Lung (tissue), 16 donors: ENCODE measurements around the gene SLC5A2. TPM values are rescaled to one million over a fixed set of nuclear protein-coding genes. Genes with fewer than 3 reads are reported as not detected.

Experiments
- ATAC-seq: fragments of 200-7000 bp; cut with Tn5 transposase; one replicate; pipeline ENCODE4 v1.9.1; 2020; ENCODE audit warnings: moderate number of reproducible peaks; ENCODE audit not compliant: insufficient read depth, low FRiP score
- DNase-seq, 3 donors: peaks; one replicate each; pipeline ENCODE4 v3.0.0-alpha.2; 2013 to 2017
- H3K27ac ChIP-seq, 2 donors: one replicate each; pipeline ENCODE4 v1.5.1; 2013; ENCODE audit warnings: mild to moderate bottlenecking in 2 of 2, moderate library complexity in 2 of 2, control low read depth in 1 of 2, inconsistent platforms in 1 of 2, low read depth in 1 of 2, low read length in 1 of 2
- H3K27me3 ChIP-seq, 3 donors: one replicate each; pipeline ENCODE4 v1.5.1; 2013; ENCODE audit warnings: low read length in 2 of 3; ENCODE audit not compliant: control insufficient read depth in 3 of 3, insufficient read depth in 3 of 3
- H3K36me3 ChIP-seq, 4 donors: one replicate each; pipeline ENCODE4 v1.5.1; 2013; ENCODE audit warnings: low read length in 4 of 4, mild to moderate bottlenecking in 1 of 4, moderate library complexity in 1 of 4; ENCODE audit not compliant: control insufficient read depth in 4 of 4, insufficient read depth in 4 of 4
- H3K4me1 ChIP-seq, 5 donors: one replicate each; pipeline ENCODE4 v1.5.1; 2013; ENCODE audit warnings: low read length in 5 of 5, mild to moderate bottlenecking in 2 of 5, moderate library complexity in 1 of 5; ENCODE audit not compliant: control insufficient read depth in 5 of 5, insufficient read depth in 5 of 5
- H3K4me3 ChIP-seq: one replicate; pipeline ENCODE4 v1.5.1; 2013; ENCODE audit warnings: mild to moderate bottlenecking, control low read depth, moderate library complexity
- H3K9ac ChIP-seq, 2 donors: one replicate each; pipeline ENCODE4 v1.5.1; 2013; ENCODE audit warnings: low read length in 2 of 2, control low read depth in 1 of 2; ENCODE audit not compliant: insufficient read depth in 1 of 2
- H3K9me3 ChIP-seq, 4 donors: one replicate each; pipeline ENCODE4 v1.5.1; 2013; ENCODE audit warnings: low read length in 3 of 4, mild to moderate bottlenecking in 1 of 4, moderate library complexity in 1 of 4; ENCODE audit not compliant: control insufficient read depth in 4 of 4, insufficient read depth in 3 of 4
- WGBS, 2 donors: extraction: QIAGEN DNeasy Blood & Tissue Kit; methylation state at CpG; one replicate each; pipeline ENCODE4 v1.1.7; 2013; 5-methylcytosine and 5-hydroxymethylcytosine counted together
- long read RNA-seq, 5 donors: transcript quantifications; one replicate each; lab custom pipeline, GENCODE V29; 2026
- polyA plus RNA-seq, 2 donors: library from polyadenylated mRNA; stranded (reverse); fragments of 200-250 nt; gene quantifications; one replicate each; pipeline ENCODE4 v1.2.1, GENCODE V29; 2013
- total RNA-seq, 2 donors: library from RNA; depleted of rRNA in 1 of 2; stranded (reverse); fragments of >200 nt in 1 of 2; gene quantifications; one replicate each; pipeline ENCODE4 v1.2.1, GENCODE V29; 2014 to 2021
- TF ChIP-seq, protein P1 (sequence below): IDR thresholded peaks from 2 replicates; pipeline ENCODE4 v1.5.1; 2012; ENCODE audit warnings: mild to moderate bottlenecking; ENCODE audit errors: control extremely low read depth, extremely low read depth
- donor health status: control.
- donor health status: control.
- donor health status: Bipolar disorder and iron deficiency.
- donor health status: healthy.
- donor health status: DM: yes; HTN: yes; CAD: no.

The SLC5A2 gene
- total RNA-seq = 1 to 10 TPM in 1 of 2 donors, under 1 TPM in 1; 0.85 to 1.7 TPM
- 1 to 10 TPM; 2.9 to 3.1 TPM for polyA plus RNA-seq
- long read RNA-seq, donor 1 = 0 reads
- long read RNA-seq, donor 2 = 0 reads
- long read RNA-seq, donor 3, partial matches to known transcripts = 10 of 10 reads
- long read RNA-seq, donor 3, other reads (novel, unspliced or antisense) = 0 of 10 reads
- long read RNA-seq, donor 4, partial matches to known transcripts = 14 of 14 reads
- long read RNA-seq, donor 4, other reads (novel, unspliced or antisense) = 0 of 14 reads
- long read RNA-seq, donor 5 = 0 reads

DNA sequence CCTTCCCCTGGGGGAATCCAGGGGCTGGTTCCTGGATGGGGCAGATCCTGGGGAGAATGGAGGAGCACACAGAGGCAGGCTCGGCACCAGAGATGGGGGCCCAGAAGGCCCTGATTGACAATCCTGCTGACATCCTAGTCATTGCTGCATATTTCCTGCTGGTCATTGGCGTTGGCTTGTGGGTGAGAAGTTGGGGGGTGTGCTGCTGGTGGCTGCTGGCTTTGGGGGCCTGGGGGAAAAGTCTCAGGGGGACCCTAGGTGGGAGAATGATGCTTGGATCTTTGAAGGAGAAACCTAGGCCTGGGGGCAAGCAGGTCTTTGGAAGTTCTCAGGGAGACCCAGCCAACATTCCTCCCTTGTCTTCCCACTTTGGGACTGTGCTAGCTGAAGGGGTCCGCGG is at the start of gene SLC5A2:
TSS of gene SLC5A2 (plus strand) at position 43 of the 400 bp plus-strand sequence. CDS start at position 57, 14 bp downstream.
- H3K9me3 ChIP-seq = no peaks in the 10 kb centered on the region
- WGBS, 2 donors = 76 to 94% methylated on average over 4 of the region's 4 CpGs
- no peak within 1 kb of the TSS for H3K4me3 ChIP-seq

DNA sequence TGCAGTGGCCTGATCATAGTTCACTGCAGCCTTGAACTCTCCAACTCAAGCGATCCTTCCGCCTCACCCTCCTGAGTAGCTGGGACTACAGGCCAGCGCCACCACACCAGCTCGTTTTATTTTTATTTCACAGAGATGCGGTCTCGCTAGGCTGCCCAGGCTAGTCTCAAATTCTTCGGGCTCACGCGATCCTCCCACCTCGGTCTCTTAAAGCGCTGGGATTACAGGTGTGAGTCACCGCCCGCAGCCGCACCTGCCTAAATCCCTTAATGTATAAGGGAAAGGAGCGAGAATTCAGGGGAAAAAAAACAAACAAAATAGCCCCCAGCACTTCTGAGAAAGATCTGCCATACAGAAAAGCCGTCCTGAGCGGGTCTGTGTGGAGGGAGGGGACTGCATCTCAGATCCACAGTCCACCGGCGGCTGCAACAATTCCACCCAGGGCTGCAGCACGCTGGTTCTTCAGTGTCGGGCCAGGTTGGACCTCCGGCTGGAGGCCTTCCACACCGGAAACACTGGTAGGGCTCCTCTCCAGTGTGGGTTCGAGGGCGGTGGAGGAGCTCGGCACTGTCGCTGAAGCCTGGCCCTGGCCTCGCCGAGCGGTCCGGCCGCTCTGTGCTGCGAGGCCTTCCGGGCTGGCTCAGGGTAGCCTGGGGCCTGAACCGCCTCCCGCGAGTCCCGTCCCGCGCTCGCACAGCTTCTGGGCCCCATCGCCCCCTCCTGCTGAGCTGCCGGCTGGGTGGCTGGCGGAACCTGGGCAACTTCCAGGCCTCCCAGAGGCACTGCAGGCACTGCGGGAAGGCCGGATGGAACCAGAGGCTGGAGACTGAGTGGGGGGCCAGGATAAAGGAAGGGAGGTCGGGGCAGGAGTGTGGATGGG is 47.3 kb upstream of the SLC5A2 start:
- H3K4me3 ChIP-seq = no peak overlapping the region
- ATAC-seq = no peak
- H3K9me3 ChIP-seq = no peaks in the 10 kb centered on the region
- DNase-seq = no peak
- no peaks in the 10 kb centered on the region for H3K36me3 ChIP-seq
- TF ChIP-seq, protein P1, sequence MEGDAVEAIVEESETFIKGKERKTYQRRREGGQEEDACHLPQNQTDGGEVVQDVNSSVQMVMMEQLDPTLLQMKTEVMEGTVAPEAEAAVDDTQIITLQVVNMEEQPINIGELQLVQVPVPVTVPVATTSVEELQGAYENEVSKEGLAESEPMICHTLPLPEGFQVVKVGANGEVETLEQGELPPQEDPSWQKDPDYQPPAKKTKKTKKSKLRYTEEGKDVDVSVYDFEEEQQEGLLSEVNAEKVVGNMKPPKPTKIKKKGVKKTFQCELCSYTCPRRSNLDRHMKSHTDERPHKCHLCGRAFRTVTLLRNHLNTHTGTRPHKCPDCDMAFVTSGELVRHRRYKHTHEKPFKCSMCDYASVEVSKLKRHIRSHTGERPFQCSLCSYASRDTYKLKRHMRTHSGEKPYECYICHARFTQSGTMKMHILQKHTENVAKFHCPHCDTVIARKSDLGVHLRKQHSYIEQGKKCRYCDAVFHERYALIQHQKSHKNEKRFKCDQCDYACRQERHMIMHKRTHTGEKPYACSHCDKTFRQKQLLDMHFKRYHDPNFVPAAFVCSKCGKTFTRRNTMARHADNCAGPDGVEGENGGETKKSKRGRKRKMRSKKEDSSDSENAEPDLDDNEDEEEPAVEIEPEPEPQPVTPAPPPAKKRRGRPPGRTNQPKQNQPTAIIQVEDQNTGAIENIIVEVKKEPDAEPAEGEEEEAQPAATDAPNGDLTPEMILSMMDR = no peak
- peaks cover 0 to 4% (median 0%) of the 10 kb centered on the region in 5 donors for H3K4me1 ChIP-seq
- no peak overlapping the region for H3K9ac ChIP-seq
- H3K27me3 ChIP-seq = no peaks in the 10 kb centered on the region
- WGBS, 2 donors = 95 to 96% methylated on average over 47 of the region's 47 CpGs
- H3K27ac ChIP-seq = no peak overlapping the region

More for the DNA sequence above, at the start of gene SLC5A2:
- Histone ChIP-seq H3K27me3 (no peaks in the 10 kb centered on the region), H3K36me3 (peaks cover 0 to 2% (median 0%) of the 10 kb centered on the region in 4 donors), H3K9ac (no peak within 1 kb of the TSS), H3K27ac (no peak within 1 kb of the TSS), H3K4me1 (peaks cover 0 to 16% (median 5%) of the 10 kb centered on the region in 5 donors)
- ATAC-seq (no peak), DNase-seq (no peak)
- TF ChIP-seq, protein P1 = no peak

GRCh38 chr16:31436221-31437045 is 46.5 kb upstream of the SLC5A2 start:
- Histone ChIP-seq H3K27ac (no peak overlapping the region), H3K27me3 (no peaks in the 10 kb centered on the region), H3K36me3 (no peaks in the 10 kb centered on the region), H3K9ac (no peak overlapping the region), H3K9me3 (no peaks in the 10 kb centered on the region), H3K4me3 (no peak overlapping the region), H3K4me1 (peaks cover 0 to 4% (median 0%) of the 10 kb centered on the region in 5 donors)
- WGBS, 2 donors = 93 to 96% methylated on average over 44 of the region's 44 CpGs
- no peak for ATAC-seq
- TF ChIP-seq, protein P1 = no peak
- no peak for DNase-seq
